HG03066 (cell line): ENCODE measurements around the gene APEH.
A peak's percentile ranks its signal among the peaks of the same experiment; 100 is the strongest.
"Not testable (repeated sequence)": the region's sequence is repeated elsewhere in the genome, so short reads cannot be mapped to it uniquely, and the experiment has no call there.

Experiments used
- ATAC-seq: cut with Tn5 transposase; IDR thresholded peaks from one replicate; pipeline ENCODE4 v1.9.1; 2021; ENCODE audit warnings: low read depth; ENCODE audit not compliant: unreplicated experiment

APEH gene

GRCh38 chr3:49667701-49668413 is 6.3 kb upstream of the APEH start:
- ATAC-seq = no peak

GRCh38 chr3:49668414-49668797 is 5.7 kb upstream of the APEH start:
- ATAC-seq = no peak

- no peak for ATAC-seq
These were observed 5.3 kb upstream of the APEH start for GRCh38 chr3:49668861-49669260.

DNA sequence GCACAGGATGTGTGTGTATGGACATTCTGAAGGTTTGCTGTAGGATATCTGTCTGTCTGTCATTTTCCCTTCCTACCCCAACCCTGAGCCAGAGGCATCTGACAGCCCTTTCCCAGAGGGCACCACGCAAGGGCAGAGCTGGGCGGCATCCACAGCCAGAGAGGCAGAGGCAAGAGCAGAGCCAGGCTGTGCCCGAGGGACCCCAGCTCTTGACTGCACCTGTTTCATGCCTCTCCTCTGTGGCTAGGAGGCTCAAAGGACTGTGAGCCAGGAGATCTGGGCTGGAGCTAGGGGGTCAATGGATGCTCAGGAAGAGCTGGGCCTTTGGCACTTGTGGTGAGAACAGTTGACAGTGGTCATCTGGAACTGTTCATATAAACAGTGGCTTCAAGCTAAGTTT is 4.8 kb upstream of the APEH start:
- no peak for ATAC-seq

- no peak for ATAC-seq
These were observed 3.2 kb upstream of the APEH start for GRCh38 chr3:49670940-49671290.

- no peak for ATAC-seq
These were observed 2.6 kb upstream of the APEH start for GRCh38 chr3:49671291-49672288.

GRCh38 chr3:49673121-49673714 is 933 bp upstream of the APEH start:
- no peak for ATAC-seq

GRCh38 chr3:49674497-49674983 is 389 bp downstream of the APEH start:
- peak; percentile 19 for ATAC-seq

GRCh38 chr3:49675912-49676311 is 1.8 kb downstream of the APEH start:
- no peak for ATAC-seq

DNA sequence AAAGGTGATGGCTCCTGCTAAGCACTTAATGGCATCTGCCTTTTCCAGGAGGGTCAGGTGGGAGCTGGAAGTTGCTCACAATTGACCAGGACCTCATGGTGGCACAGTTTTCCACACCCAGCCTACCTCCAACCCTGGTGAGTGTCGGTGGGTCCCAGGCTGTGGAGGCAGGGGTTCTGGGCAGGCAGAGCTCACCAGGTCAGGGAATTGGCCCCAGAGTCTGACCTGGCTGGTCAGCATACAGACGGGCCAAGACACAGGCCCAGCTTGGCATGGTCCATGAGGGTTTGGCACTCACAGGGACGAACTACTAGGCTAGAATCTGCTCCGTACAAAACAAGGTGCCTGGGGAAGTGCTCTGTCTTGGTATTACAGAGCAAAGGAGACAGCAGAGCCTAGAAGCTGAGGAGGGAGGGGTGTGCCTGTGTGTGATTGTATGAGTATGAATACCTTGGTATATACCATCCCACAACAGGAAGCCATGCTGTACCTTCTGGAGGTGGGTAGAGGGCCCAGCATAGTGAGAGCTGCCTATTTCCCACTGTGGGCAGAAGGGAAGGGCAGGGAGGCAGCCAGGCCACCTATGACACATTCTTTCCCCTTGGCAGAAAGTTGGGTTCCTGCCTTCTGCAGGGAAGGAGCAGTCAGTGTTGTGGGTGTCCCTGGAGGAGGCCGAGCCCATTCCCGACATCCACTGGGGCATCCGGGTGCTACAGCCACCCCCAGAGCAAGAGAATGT is 6.5 kb downstream of the APEH start:
- no peak for ATAC-seq

DNA sequence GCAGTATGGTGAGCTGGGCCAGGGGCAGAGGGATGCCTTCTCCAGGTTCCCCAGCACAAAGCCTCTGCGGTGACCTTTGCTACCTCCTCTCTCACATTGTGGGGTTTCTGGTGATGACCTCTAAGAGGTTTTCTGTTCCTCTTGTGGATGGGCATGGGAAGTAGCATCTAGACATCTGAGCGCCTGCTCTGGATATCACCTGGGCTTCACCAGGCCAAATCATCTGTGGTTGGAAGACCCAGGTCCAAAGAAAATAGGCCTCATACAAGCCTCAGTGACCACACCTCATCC is 7.0 kb downstream of the APEH start:
- ATAC-seq = no peak

DNA sequence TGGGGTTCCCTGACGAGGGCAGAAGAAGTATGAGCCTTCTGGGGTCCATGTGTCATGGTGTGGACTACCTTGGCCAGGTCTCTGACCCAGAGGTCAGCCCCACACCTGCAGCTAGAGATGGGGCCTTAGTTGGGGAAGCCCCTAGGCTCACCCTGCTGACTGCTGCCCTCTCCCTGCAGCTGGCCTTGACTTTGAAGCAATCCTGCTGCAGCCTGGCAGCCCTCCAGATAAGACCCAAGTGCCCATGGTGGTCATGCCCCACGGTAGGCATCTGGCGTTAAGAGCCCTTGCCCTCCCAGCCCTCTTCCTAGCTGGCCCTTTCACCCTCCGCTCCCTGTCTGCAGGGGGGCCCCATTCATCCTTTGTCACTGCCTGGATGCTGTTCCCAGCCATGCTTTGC is 7.4 kb downstream of the APEH start:
- no peak for ATAC-seq

GRCh38 chr3:49683162-49683561 is 9.0 kb downstream of the APEH start:
- no peak for ATAC-seq

- not testable (repeated sequence) for ATAC-seq
These were observed 10.3 kb downstream of the APEH start for GRCh38 chr3:49684453-49684852.

DNA sequence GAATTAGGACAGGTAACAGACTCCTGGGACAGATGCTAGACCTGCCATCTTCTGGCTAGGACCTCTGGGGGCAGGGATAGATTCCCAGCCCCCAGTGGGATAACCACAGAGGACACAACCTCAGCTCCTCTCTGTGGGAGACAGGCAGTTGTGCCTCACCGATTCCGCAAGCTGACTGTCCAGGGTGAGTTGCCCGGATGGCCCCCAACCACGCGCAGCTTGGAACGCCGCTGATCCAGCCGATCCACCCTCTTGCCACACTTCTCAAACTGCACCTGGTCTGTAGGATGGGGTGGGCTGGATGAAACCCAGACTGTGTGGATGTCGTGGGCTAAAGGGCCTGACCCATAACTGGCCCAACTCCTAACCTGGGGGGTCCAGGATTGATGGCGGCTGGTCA is 11.0 kb downstream of the APEH start:
- ATAC-seq = not testable (repeated sequence)

GRCh38 chr3:49685846-49686245 is 11.7 kb downstream of the APEH start:
- ATAC-seq = not testable (repeated sequence)

- not testable (repeated sequence) for ATAC-seq
These were observed 12.2 kb downstream of the APEH start for GRCh38 chr3:49686346-49686745.

DNA sequence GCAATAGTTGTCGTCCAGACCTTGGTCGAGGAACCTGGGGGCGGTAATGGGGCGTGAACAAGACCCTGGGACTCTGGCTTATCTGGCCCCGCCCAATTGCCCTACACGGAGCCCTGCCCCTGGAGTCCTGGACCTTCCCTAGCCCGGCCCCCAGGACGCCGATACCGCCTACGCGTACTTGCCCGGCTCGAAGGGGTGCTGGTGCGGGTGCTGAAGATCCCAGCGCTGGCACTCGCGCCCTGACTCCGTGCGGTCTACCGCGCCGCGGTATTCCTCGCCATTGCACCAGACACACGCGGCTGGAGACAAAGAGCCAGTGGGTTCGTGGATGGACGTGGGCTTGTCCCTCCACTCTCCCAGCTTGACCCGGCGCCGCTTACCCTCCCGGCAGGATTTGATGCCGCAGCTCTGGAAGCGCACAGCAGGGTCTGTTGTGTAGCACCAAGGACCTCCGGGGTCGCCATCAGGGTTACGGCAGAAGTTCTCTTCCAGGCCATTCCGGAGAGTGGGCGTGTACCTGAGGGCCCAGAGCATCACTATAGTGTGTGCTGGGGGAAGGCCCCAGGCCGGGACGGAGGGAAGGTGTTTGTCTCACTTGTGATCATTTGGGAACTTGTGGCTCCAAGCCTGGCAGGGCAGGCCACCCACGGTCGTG is 12.7 kb downstream of the APEH start:
- not testable (repeated sequence) for ATAC-seq

DNA sequence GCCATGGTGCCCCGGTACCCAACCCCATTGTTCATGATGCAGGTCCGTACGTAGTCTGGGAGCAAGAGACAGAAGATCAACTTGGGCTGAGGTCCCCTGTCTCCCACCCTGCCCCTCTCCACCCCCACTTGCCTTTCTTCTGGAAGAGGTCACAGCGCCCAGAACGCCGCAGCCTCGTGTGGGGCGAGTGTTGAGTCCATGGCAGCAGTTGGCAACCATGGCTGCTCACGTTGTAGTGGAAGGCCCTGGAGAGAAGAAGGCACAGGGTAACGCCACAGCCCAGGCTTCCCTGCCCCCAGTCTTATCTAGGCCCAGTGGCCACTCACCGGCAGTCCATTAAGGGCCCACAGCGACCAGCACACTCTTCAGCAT is 13.3 kb downstream of the APEH start:
- not testable (repeated sequence) for ATAC-seq

DNA sequence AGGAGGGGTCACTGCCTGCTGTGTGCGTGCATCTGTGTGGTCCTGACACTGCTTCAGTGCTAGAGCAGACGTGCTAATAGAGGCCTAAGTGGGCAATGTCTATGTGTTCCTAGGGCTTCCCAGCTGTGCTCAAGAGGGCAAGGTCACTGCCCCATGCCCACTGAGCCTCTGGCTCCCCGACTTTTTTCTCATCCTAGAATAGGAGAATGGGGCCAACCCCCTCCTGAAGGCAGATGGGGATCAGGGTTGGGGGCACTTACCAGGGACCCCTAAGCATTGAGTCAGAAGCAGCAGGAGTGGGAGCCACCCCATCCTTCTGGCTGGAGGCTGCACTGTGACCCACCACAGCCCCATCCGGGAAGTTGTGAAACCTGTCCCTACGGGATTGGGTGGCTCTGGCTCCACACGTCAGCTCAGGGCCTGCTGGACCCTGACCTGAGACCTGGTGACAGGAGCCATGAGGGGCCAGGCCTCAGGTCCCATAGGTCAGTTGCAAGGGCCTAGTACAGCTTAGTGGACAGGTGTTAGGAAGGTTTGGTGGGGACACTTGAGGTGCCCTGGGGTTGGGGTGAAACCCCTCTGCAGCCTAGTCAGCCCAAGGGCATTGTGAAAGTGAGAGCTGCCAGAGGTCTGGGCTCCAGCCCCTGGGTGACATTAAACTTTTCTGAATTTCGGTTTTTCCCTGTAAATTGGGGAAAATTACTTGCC is 14.3 kb downstream of the APEH start:
- not testable (repeated sequence) for ATAC-seq
